Measurements from ENCODE around the gene EPB41L4A.

EPB41L4A gene

DNA sequence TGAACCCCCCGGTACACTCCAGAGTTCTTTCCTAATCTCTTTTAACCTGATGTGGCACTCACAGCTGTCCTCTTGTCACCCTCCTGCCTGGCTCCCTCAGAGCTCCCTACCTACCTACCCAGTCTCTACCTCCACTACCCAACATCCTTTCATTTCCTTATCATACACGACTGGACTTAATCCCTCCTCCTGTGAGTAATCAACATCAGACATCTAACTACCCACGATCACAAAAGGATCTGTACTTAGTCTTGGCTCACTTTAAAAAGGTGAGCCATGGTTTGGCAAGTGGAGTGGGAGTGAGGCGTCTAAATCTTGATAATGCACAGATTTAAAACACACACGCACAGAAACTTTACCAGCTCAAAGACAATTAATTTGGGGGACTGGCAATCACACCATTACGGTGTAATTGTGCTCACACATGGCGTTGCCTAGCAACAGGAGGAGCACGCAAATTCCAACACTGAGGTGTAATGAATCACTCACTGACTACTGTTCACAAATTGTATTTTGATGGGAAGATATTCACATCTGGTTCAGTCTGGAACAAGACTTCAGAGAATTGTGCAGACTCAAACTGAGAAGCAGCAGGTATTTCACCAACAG lies 235.9 kb downstream of the EPB41L4A start:
- H3K27ac ChIP-seq: no peak overlapping the region
- TF ChIP-seq ZFX (IDR thresholded peaks at IDR 0.05; ENCODE audit: borderline replicate concordance): no peak
- TF ChIP-seq, protein P1, sequence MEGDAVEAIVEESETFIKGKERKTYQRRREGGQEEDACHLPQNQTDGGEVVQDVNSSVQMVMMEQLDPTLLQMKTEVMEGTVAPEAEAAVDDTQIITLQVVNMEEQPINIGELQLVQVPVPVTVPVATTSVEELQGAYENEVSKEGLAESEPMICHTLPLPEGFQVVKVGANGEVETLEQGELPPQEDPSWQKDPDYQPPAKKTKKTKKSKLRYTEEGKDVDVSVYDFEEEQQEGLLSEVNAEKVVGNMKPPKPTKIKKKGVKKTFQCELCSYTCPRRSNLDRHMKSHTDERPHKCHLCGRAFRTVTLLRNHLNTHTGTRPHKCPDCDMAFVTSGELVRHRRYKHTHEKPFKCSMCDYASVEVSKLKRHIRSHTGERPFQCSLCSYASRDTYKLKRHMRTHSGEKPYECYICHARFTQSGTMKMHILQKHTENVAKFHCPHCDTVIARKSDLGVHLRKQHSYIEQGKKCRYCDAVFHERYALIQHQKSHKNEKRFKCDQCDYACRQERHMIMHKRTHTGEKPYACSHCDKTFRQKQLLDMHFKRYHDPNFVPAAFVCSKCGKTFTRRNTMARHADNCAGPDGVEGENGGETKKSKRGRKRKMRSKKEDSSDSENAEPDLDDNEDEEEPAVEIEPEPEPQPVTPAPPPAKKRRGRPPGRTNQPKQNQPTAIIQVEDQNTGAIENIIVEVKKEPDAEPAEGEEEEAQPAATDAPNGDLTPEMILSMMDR (IDR thresholded peaks at IDR 0.05): no peak

DNA sequence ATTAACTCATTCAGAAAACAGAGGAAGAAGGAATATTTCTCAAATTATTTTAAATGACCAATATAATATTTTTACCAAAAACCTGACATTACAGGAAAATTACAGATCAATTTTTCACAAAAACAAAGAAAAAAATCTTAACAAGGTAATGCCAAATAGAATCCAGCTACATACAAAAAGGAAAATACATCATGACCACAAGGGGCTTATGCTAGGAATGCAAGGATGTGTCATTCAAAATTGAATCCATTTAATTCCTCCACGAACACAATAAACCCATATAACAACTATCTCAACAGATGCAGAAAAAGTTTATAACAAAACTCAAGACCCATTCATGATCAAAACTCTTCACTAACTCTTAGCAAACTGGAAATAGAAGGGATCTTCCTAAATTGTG lies 239.8 kb downstream of the EPB41L4A start:
- TF ChIP-seq, protein P1 (IDR thresholded peaks at IDR 0.05): no peak
- no peak for TF ChIP-seq ZFX (IDR thresholded peaks at IDR 0.05; ENCODE audit: borderline replicate concordance)
- H3K27ac ChIP-seq: no peak overlapping the region

DNA sequence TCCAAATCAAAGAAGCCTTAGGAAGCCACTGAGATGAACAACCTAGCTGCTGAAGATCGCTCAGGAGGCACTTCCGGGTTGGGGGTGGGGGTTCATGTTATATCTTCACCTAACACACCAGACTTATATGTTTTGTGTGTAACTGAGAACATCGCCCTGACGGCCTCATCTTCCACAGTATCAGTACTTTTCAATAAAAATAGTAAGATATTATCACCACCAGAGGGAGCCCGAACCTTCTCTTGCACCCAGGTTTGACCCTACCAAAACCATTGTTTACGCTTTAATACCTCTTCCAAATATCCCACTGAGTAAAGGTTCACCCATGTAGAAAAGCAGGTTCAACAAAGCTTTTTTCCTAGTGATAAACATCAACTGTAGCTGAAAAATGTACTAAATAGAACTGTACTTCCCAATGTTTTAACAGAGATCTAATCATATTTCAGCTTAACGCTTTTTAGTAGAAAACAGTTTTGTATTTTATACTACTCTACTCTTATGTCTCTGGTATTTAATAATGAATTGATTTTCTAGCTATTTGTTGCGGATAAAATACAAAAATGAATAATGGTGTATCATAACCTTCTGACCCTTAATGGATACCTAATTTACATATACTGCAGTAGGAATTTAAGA lies 244.0 kb downstream of the EPB41L4A start:
- H3K27ac ChIP-seq: no peak overlapping the region
- no peak for TF ChIP-seq ZFX (IDR thresholded peaks at IDR 0.05; ENCODE audit: borderline replicate concordance)
- TF ChIP-seq, protein P1 (IDR thresholded peaks at IDR 0.05): peak; percentile 86

DNA sequence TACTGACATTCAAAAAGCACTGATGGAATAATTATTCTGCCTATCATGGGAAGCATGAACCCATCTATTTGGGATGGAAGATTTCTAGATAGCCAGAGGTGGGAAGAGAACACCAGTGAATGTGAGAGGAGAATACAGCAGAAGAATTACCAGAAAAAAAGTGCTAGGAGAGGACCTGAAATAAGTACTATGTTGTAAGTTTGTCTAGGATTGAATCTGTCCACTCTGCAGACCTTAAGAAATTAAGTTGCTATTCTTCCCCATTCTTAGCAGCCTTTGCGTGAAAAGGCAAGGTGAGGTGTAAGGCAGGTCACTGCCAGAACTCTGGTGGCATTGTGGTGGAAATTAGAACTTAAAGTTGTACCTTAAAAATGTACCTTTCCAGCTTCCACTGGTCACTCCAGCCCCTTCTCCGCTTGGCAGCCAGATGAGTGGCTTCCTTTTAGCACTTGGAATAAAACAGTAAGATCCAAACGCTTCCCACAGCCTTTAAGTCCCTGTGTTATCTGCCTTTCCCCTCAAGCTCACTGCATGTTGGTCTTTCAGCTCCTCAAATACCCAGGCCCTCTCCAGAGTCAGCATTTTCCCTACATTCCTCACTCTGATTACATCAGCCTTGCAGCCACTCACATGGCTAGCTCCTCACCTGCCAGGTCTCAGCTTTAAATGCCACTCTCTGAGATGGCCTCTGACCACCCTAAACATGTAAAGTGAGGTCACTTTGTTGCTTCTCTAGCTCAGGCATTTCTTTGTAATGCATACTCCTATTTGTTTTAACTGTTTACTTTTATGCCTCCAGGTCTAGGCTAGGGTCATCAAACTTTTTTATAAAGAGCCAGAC lies 253.0 kb downstream of the EPB41L4A start:
- peak overlapping the region; percentile 73 for H3K27ac ChIP-seq
- TF ChIP-seq, protein P1 (IDR thresholded peaks at IDR 0.05): no peak
- no peak for TF ChIP-seq ZFX (IDR thresholded peaks at IDR 0.05; ENCODE audit: borderline replicate concordance)

DNA sequence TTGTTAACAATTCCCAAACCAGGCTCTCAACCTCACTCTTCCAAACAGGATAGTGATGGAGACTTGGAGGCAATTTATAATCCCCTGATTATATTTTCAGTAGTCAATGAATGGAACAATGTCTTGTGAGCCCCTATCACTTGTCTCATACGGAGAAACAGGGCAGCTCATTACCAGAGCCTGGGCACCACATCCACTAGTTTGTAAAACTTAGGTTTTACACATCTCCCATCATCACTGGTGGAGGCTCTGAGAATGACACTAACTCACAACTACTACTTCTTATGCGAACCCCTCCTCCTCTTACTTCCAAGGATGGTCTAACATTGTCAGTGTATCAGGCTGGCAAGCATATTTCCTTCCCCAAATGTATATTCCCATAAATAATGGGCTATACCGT lies 253.7 kb downstream of the EPB41L4A start:
- H3K27ac ChIP-seq: peak overlapping the region; percentile 73
- TF ChIP-seq ZFX (IDR thresholded peaks at IDR 0.05; ENCODE audit: borderline replicate concordance): no peak
- TF ChIP-seq, protein P1 (IDR thresholded peaks at IDR 0.05): no peak

DNA sequence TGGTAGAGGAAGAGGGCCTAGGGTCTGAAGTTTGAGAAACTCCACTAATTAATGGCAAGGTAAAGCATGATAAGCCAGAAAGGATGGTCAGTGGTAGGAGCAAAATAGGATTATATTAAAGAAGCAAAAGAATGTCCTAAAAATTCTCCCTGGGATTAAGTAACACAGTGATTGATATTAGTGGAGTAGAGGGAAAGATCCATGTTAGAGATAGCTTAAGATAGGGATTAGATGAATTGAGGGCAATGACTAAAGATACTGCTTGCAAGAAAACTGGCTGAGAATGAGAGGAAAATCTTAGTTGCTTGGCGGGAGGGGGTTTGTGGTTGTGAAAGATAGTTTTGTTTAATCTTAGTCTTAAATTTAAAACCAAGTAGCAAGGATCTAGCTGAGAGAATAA lies 255.6 kb downstream of the EPB41L4A start:
- 0 out of 2 replicates have a peak overlapping the region, but pooled peaks have one; percentile 73 for H3K27ac ChIP-seq
- no peak for TF ChIP-seq ZFX (IDR thresholded peaks at IDR 0.05; ENCODE audit: borderline replicate concordance)
- TF ChIP-seq, protein P1 (IDR thresholded peaks at IDR 0.05): no peak

DNA sequence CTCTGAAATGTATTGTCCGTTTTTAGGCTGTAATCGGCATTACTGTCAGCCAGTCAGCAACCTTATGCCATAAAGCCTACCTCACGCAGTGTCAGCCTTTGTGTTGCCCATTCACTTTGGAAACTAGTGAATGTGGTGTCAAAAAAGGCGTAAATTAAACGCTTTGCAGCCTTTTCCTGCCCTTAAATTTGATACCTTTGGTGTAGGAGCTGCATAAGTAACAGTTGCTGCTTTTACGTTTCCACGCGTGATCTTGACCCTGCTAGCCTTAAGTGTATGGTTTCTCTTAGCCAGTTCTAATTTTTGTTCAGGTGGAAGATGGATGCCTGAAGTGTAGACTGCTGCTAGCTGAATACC lies 257.7 kb downstream of the EPB41L4A start:
- TF ChIP-seq ZFX (IDR thresholded peaks at IDR 0.05; ENCODE audit: borderline replicate concordance): no peak
- TF ChIP-seq, protein P1 (IDR thresholded peaks at IDR 0.05): no peak
- H3K27ac ChIP-seq: peak overlapping the region; percentile 73
